ENCODE results near the gene APLP2.
"Not testable (repeated sequence)": the region's sequence is repeated elsewhere in the genome, so short reads cannot be mapped to it uniquely, and the experiment has no call there.

The APLP2 gene

DNA sequence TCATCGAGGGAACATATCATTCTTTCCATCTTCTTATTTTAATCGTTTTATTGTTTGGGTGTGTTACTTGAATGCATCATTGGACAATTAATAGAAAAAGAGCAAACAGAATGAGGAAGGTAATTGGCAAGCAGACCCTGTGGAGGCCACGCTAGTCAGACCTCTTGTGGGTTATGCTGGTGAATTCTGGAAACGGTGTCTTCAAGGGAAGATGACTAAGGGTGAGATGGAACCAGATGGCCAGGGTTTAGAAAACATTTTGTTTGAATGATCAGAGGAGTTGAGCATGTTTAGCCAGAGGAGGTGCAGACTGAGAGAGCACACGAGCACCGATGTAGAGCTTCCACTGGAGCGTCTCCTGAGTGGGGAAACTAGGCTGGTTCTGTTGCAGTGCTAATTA is 98.4 kb downstream of the APLP2 start:
- peak overlapping the region; percentile 4 for H3K4me3 Mint-ChIP-seq
- ATAC-seq: no peak

DNA sequence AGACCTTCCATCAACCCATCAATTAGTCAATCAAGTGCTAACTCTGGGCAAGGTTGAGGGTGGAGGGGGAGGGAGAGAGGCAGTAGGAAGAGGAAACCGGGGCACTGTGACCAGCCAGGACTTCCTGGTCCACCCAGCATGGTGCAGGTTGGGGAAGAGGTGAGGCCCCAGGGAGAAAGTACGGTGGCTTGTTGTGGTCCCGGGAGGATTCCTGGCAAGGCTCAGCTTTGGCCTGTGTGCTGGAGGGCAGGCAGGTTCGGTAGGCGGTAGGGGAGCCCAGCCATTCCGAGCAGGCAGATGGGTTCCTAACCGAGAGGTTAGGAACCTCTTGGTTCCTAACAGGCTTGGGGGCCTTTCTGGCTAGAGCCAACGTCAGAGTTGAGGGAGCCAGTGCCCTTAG is 100.7 kb downstream of the APLP2 start:
- H3K36me3 Mint-ChIP-seq: peaks cover 18% of the 10 kb centered on the region
- H3K4me3 Mint-ChIP-seq: no peak overlapping the region
- peak overlapping the region; percentile 88 for H3K27ac Mint-ChIP-seq
- ATAC-seq: no peak
- peaks cover 8% of the 10 kb centered on the region for H3K9me3 Mint-ChIP-seq
- H3K4me1 Mint-ChIP-seq: peaks cover 79% of the 10 kb centered on the region
- H3K27me3 Mint-ChIP-seq: no peaks in the 10 kb centered on the region

More for the DNA sequence above, 98.4 kb downstream of the APLP2 start:
- Mint-ChIP-seq H3K27me3 (no peaks in the 10 kb centered on the region), H3K27ac (peak overlapping the region; percentile 87), H3K9me3 (no peaks in the 10 kb centered on the region), H3K36me3 (peaks cover 8% of the 10 kb centered on the region), H3K4me1 (peaks cover 82% of the 10 kb centered on the region)

DNA sequence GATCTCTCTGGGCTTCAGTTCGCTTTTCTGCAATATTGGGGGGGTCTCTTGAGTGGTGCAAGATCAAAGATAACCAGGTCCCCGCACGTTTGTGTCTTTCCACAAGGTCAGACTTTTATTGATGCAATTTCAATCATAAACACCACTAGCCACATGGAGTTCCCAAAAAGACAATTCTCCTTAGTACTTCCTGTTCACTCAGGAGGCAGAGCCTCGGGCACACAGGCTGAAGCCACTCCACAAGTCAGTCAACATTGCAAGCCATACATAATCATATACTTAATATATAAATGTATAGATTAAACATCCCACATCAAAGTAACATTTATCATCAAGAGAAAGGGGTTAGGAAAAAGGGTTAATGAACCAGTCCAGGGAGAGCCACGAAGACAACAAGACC is 101.8 kb downstream of the APLP2 start:
- no peak for ATAC-seq
- H3K27ac Mint-ChIP-seq: peak overlapping the region; percentile 55
- peaks cover 8% of the 10 kb centered on the region for H3K9me3 Mint-ChIP-seq
- H3K4me1 Mint-ChIP-seq: peaks cover 83% of the 10 kb centered on the region
- peaks cover 20% of the 10 kb centered on the region for H3K36me3 Mint-ChIP-seq
- no peaks in the 10 kb centered on the region for H3K27me3 Mint-ChIP-seq
- no peak overlapping the region for H3K4me3 Mint-ChIP-seq

DNA sequence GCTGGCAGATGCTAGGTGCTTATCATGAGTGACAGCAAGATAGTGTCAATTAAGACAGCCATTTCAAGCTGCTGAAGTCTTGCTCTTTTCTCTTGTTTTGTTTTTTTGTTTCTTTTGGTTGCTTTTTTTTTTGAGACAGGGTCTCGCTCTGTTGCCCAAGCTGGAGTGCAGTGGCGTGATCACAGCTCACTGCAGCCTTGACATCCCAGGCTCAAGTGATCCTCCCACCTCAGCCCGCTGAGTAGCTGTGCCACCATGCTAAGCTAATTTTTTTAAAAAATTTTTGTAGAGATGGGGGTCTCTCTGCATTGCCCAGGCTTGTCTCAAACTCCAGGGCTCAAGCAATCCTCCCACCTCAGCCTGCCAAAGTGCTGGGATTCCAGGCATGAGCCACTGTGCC is 102.3 kb downstream of the APLP2 start:
- peak overlapping the region; percentile 55 for H3K27ac Mint-ChIP-seq
- not testable (repeated sequence) for H3K27me3 Mint-ChIP-seq, H3K9me3 Mint-ChIP-seq, H3K4me3 Mint-ChIP-seq, ATAC-seq
- H3K4me1 Mint-ChIP-seq: peaks cover 79% of the 10 kb centered on the region
- H3K36me3 Mint-ChIP-seq: peaks cover 20% of the 10 kb centered on the region

DNA sequence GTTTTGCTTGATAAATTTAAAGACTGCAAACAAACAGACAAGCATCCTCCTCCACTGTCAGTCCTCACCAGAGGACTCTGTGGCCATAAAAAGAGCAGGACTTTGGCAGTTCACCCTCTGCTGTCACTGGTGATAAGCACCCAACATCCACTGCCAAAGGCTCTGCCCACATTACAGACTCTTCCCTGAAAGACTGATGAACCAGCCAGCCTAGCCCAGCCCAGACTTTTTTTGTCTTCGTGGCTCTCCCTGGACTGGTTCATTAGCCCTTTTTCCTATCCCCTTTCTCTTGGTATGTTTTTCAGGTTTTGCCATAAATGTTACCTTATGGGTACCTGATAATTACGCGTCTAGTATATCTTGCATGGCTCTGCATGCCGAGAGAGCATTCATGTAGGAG is 104.9 kb downstream of the APLP2 start:
- Mint-ChIP-seq H3K27me3 (no peaks in the 10 kb centered on the region), H3K4me3 (no peak overlapping the region), H3K4me1 (peaks cover 75% of the 10 kb centered on the region), H3K27ac (peak overlapping the region; percentile 54), H3K9me3 (peaks cover 8% of the 10 kb centered on the region), H3K36me3 (peaks cover 14% of the 10 kb centered on the region)
- ATAC-seq: no peak

DNA sequence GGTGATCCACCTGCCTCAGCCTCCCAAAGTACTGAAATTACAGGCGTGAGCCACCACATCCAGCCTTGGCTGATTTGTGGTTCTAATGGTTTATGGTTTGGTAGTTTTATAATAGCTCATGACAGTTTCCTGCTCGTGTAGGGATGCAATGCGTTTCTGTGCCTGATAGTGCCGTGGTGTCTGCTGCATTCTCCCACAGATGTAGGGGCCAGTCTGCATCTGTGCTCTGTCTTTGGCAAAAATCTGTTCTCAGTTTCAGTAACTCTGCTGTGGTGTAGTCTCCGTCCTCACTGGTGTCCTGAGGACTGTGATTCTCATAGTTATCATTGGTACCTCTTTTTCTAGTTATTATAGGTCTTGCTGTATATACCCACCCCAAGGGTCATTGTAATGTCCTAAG is 106.2 kb downstream of the APLP2 start:
- Mint-ChIP-seq H3K9me3 (peaks cover 8% of the 10 kb centered on the region), H3K36me3 (peaks cover 12% of the 10 kb centered on the region), H3K27me3 (no peaks in the 10 kb centered on the region), H3K4me3 (no peak overlapping the region), H3K27ac (peak overlapping the region; percentile 54), H3K4me1 (peaks cover 75% of the 10 kb centered on the region)
- peak; percentile 44 for ATAC-seq

DNA sequence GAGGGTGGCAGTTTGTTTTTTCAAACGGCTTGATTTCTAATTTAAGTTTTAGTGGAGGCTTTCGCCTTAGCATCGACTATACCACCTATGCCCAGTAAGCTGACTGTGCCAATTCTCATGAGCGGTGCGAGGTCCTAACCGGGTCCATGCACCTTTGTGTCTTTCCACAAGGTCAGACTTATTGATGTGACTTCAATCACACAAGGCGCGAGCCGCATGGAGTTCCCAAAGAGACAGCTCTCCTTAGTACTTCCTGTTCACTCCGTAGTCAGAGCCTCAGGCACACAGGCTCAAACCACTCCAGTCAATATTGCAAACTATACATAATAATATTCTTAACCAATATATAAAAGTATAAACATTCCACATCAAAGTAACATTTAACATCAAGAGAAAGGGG is 108.1 kb downstream of the APLP2 start:
- Mint-ChIP-seq H3K9me3 (peaks cover 8% of the 10 kb centered on the region), H3K36me3 (peaks cover 12% of the 10 kb centered on the region)

DNA sequence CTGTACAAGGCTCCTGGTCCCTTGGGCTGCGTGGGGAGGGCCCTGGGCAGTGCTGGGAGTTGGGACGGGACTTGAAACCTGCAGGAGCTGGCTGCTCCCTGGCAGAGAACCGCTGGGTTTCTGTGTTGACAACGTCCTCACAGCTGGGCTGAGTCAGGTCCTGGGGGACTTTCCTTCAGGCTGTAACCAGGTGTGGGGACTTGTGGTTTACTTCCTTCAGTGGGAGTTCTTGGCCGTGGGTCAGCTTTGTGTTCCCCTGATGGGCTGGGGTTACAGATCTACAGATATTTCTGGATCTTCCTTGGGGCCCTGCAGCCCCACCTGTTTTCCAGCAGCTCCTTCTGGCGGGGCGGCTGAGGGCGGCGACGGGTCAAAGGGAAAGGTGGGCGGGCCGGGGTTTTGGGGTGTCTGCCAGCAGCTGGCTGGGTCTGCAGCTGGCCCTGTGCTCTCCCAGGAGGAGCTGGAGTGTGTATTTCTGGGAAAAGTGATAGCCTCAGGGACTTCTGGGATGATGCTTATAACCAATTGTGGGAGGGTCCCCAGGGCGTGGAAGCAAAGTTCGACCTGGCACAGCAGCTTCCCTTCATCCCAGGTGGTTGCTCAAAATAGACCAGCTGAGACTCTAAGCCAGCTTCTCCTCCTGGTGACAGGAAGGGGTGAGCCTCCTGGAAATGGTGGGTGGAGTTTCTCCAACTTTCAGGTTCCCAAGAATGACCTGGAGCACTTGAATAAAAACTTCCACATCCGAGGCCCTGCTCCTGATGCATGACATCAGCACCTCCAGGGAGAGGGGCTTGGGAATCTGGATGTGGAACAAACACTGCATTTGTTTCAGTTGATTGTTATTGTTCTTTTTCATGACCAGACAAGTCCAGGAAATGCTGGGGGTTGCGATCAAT is 109.0 kb downstream of the APLP2 start:
- H3K9me3 Mint-ChIP-seq: peaks cover 8% of the 10 kb centered on the region
- ATAC-seq: no peak
- H3K27me3 Mint-ChIP-seq: no peaks in the 10 kb centered on the region
- peak overlapping the region; percentile 89 for H3K27ac Mint-ChIP-seq
- H3K4me3 Mint-ChIP-seq: no peak overlapping the region
- peaks cover 68% of the 10 kb centered on the region for H3K4me1 Mint-ChIP-seq
- H3K36me3 Mint-ChIP-seq: peaks cover 12% of the 10 kb centered on the region

More for the DNA sequence above, 108.1 kb downstream of the APLP2 start:
- H3K4me3 Mint-ChIP-seq: no peak overlapping the region
- peak overlapping the region; percentile 89 for H3K27ac Mint-ChIP-seq
- peaks cover 73% of the 10 kb centered on the region for H3K4me1 Mint-ChIP-seq
- ATAC-seq: no peak
- H3K27me3 Mint-ChIP-seq: no peaks in the 10 kb centered on the region

DNA sequence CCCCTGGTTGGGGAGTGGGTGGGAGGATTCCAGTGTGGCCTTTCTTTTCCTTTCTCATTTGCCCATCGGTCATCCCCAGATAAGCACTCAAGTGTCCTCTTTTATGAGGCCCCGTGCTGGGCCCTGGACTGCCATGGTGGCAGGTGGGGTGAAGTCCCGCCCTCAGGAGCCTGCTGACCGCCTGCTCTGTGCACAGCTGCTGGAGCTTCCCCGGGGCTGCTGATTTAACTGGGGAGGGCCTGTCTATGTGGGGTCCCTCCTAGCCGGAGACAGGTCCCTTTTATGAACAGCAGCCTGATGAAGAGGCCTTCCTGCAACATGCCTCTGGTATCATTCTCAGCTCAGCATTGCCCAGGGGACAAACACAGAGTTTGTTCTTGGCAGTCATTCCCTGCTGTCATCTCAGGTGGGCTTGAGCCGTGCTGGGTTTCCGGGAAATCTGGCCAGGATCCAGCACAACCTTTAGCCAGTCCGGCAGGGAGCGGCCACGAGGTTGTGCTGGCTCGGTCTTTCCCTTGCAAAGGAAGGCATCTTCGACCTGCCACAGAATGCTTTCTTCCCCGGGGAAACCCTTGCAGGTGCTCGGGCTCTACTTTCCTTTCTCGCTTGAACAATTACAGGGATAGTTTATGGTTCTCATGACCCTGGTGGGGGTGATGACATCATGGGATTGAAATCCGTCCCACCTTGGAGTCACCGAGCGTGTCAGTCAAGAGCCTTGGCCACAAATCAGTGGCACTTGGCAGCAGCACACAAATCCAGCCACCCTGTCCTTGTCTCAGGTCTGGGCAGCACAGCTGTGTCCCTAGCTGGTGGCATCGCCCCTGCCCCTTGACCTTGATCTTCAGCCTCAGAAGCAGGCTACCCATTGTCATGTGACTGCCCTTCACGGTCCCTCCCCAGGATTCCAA is 110.0 kb downstream of the APLP2 start:
- Mint-ChIP-seq H3K4me3 (no peak overlapping the region), H3K4me1 (peaks cover 70% of the 10 kb centered on the region), H3K36me3 (peaks cover 9% of the 10 kb centered on the region), H3K27ac (peak overlapping the region; percentile 89), H3K9me3 (peaks cover 6% of the 10 kb centered on the region), H3K27me3 (no peaks in the 10 kb centered on the region)
- no peak for ATAC-seq

DNA sequence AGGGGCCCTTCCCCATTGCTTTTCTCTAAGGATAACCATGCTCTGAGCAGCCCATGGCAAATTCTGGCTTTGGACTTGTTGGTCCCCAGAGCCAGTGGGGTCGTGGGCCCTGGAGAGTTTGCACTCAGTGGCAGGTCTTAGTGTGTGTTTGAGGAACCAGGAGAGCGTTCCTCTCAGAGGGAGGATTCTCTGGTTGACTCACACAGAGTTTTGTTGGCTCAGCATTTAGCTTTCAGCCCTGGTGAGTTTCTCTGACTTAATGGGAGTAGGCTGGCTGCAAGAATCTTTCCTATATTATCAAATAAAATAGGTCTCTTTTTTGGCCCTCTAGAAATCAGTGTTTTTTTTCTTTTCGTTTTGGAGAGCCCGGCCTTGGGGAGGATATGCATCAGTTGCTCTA is 110.8 kb downstream of the APLP2 start:
- ATAC-seq: peak; percentile 77
- Mint-ChIP-seq H3K27ac (peak overlapping the region; percentile 89), H3K4me1 (peaks cover 69% of the 10 kb centered on the region), H3K27me3 (no peaks in the 10 kb centered on the region), H3K9me3 (no peaks in the 10 kb centered on the region), H3K4me3 (peak overlapping the region; percentile 55), H3K36me3 (peaks cover under 1% of the 10 kb centered on the region)

DNA sequence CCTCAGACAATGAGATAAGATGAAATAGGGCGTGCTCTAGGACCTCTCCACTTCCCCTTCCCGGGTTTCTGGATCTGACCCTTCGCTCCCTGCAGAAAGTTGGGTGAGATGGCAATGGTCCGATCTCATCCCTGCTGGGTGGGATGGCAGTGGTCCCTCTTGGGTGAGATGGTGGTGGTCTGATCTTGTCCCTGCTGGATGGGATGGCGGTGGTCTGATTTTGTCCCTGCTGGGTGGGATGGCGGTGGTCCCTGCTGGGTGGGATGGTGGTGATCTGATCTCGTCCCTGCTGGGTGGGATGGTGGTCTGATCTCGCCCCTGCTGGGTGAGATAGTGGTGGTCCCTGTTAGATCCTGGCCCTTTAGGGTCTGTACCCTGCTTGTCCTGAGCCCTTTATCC is 111.2 kb downstream of the APLP2 start:
- H3K4me1 Mint-ChIP-seq: peaks cover 65% of the 10 kb centered on the region
- H3K36me3 Mint-ChIP-seq: no peaks in the 10 kb centered on the region
- H3K4me3 Mint-ChIP-seq: peak overlapping the region; percentile 55
- ATAC-seq: peak; percentile 22
- H3K9me3 Mint-ChIP-seq: no peaks in the 10 kb centered on the region
- no peaks in the 10 kb centered on the region for H3K27me3 Mint-ChIP-seq
- peak overlapping the region; percentile 89 for H3K27ac Mint-ChIP-seq

DNA sequence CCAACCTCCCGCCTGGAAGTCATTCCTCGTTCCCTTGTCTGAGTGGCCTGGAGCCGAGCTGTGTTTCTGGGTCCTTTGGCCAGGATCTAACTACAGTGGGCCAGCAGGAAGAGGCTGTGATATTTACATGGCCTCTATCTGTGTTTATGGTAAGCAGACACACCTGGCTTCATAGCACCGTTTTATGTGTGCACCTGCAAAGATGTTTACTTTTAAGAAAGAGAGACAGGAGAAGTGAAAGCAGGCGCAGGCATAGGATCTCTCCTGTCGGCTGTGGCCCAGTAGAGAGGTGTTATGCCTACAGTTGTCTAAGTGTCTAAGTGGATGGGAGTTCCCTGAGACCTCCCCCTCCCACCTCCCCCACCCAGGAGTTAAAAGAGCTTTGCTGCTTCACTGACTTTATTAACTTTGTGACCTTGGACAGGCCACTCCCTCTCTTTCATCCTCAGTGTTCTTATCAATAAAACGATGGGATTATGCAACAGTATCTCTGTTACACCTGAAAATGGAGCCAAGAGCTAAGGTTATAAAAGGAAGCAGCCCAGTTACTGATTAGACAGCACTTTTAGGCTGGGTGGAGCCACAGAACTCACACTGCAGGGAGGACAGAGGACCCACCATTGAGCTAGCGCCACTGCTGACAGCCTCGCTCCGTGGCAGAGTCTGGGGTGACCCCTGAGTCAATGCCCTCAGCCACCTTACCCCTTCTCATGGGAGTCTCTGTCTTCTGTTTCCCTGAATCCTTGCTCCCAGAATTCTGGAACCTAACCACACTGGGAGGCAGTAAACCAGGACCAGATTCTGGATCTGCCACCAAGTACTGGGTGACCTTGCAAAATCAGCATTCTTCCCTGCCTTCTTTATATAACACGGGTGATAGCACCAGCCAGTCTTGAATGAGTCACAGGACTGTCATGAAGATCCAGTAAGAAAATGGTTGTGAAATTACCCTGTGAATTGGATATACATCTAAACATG is 111.9 kb downstream of the APLP2 start:
- Mint-ChIP-seq H3K4me1 (peaks cover 65% of the 10 kb centered on the region), H3K4me3 (peak overlapping the region; percentile 55), H3K27ac (peak overlapping the region; percentile 89), H3K9me3 (no peaks in the 10 kb centered on the region), H3K36me3 (no peaks in the 10 kb centered on the region), H3K27me3 (no peaks in the 10 kb centered on the region)
- peak; percentile 93 for ATAC-seq

DNA sequence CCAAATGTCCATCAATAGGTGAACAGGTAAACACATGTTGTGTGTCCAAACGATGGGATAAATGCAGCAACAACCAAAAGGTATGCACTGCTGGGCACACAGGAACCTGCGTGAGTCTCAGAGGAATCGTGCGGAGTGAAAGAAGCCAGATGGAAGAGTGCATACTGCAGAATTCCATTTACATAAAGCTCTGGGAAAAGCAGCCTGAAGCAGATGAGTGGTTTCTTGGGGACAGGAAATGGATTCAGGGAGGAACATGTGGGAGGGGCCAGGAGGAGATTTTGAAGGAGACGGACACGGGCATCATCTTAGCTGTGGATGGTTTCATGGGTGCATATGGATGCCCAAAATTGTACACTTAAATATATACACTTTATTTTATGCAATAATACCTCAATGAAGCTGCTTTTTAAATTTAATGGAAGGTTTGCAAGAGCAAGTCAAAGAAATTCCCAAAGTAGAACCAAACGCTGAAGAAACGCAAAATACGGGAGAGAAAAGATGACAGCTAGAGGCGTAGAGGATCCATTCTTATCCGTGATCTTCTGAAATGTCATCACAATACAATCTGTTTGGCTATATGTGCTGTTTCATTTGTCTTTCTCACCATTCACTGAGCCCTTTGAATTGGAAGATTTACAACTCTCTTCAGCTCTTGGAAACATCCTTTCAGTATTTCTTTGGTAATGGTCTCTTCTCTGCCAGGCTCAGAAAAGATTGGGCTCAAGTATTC is 114.3 kb downstream of the APLP2 start:
- Mint-ChIP-seq H3K4me3 (no peak overlapping the region), H3K4me1 (peaks cover 71% of the 10 kb centered on the region), H3K27me3 (no peaks in the 10 kb centered on the region), H3K9me3 (no peaks in the 10 kb centered on the region), H3K36me3 (peaks cover 7% of the 10 kb centered on the region), H3K27ac (peak overlapping the region; percentile 51)
- no peak for ATAC-seq

DNA sequence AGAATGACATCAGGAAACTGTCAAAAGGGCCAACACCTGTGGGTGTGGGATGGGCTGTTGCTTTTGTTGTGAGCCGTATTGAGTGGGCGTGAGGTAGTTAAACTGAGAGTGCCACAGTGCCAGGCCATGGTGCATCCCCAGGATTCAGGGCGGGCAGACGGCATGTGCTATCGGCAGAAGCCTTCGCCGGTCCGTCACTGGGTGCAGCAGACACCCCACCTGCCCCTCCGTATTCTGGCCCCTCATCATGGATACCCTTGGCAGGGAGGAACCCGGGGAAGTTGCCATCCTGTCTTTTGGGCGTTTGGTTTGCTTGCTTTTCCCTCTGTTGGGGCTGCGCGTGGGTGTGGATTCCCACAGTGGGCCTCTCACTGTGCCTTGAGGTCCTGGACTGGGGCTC is 117.4 kb downstream of the APLP2 start:
- Mint-ChIP-seq H3K27ac (no peak overlapping the region), H3K4me3 (no peak overlapping the region), H3K36me3 (peaks cover 24% of the 10 kb centered on the region), H3K4me1 (peaks cover 40% of the 10 kb centered on the region), H3K9me3 (no peaks in the 10 kb centered on the region), H3K27me3 (no peaks in the 10 kb centered on the region)
- ATAC-seq: no peak

Measured in stimulated activated memory B cell treated with anti-CD40 and anti-IgM and Interleukin-4, amounts not matched to agents 10 μg/mL and 1 μg/mL and 100 μg/mL, for 72 hours (primary cell).